HUES48 (cell line): ENCODE measurements around the gene WIZ.
"Not testable (repeated sequence)": the region's sequence is repeated elsewhere in the genome, so short reads cannot be mapped to it uniquely, and the experiment has no call there.

ENCODE experiments used
- H3K27ac ChIP-seq: one replicate; pipeline ENCODE4 v1.7.0; 2013; ENCODE audit warnings: low read depth, low read length, inconsistent platforms
- H3K27me3 ChIP-seq: 2 replicates; pipeline ENCODE4 v1.6.1; 2013; ENCODE audit warnings: mild to moderate bottlenecking, low read length; ENCODE audit not compliant: control insufficient read depth, insufficient read depth
- H3K36me3 ChIP-seq: 2 replicates; pipeline ENCODE4 v1.6.1; 2013; ENCODE audit warnings: low read length; ENCODE audit not compliant: control insufficient read depth, insufficient read depth
- H3K4me1 ChIP-seq: 2 replicates; pipeline ENCODE4 v1.6.1; 2013; ENCODE audit warnings: mild to moderate bottlenecking, low read length; ENCODE audit not compliant: control insufficient read depth, insufficient read depth
- H3K4me3 ChIP-seq: 2 replicates; pipeline ENCODE4 v1.5.1; 2013; ENCODE audit warnings: mild to moderate bottlenecking, low read depth, low read length
- H3K9ac ChIP-seq: 2 replicates; pipeline ENCODE4 v1.6.1; 2013; ENCODE audit warnings: mild to moderate bottlenecking, low read depth, low read length, moderate library complexity
- H3K9me3 ChIP-seq: 2 replicates; pipeline ENCODE4 v1.6.1; 2013; ENCODE audit warnings: low read length; ENCODE audit not compliant: control insufficient read depth, insufficient read depth

WIZ gene

DNA sequence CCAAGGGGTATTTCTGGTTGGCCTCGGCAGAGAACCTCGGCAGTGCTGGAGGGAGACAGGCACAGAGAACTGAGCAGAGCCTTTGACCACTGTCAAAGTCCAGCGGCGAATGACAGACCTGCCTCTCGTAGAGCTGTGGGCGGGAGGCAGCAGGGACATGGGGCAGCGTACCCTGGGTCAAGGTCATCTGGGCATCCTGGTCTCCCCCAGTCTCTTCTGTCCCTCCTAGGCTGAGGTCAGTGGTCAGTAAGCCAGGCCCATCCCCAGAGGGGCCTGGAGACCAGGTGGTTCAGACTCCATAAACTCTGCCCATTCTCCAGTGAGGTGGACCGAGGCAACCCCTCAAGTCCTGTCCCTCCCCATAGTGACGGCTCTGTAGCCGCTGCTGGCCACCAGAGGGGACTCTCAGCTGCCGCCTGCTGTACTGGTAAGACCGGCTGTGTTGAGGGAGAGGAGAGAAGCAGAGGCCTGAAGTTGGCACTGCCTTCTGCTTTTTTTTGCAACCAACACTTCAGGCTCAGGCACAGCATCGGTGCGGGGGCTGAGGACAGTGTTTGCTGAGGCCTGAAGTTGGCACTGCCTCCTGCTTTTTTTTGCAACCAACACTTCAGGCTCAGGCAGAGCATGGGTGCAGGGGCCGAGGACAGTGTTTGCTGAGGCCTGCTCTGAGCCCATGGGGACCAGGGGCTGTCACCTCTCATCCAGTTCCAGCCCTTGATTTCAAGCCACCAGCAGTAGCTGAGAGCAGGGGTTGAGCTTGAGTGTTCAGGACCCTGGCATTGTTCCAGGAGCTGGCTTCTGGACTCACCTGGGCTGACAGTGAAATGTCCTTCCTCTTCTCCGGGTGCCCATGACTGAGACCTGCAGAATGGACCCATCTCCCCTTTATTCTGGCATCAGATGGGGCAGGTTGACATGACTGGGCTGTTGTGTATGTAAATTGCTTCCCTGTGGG lies 29.9 kb upstream of the WIZ start, which contains the start of gene PGLYRP2:
TSS of gene PGLYRP2 (minus strand) at position 111 of the 955 bp plus-strand sequence. CDS start 130 bp downstream, outside the sequence.
- Histone ChIP-seq H3K4me1 (no peaks in the 10 kb centered on the region), H3K4me3 (no peak within 1 kb of the TSS), H3K36me3 (no peaks in the 10 kb centered on the region), H3K9ac (no peak within 1 kb of the TSS), H3K27ac (no peak within 1 kb of the TSS), H3K9me3 (peaks cover 61% of the 10 kb centered on the region), H3K27me3 (no peaks in the 10 kb centered on the region)

- H3K4me3 ChIP-seq: no peak overlapping the region
- no peaks in the 10 kb centered on the region for H3K27me3 ChIP-seq
- H3K9me3 ChIP-seq: peaks cover 46% of the 10 kb centered on the region
- H3K36me3 ChIP-seq: no peaks in the 10 kb centered on the region
- H3K9ac ChIP-seq: no peak overlapping the region
- H3K4me1 ChIP-seq: no peaks in the 10 kb centered on the region
- H3K27ac ChIP-seq: no peak overlapping the region
These were observed 26.6 kb upstream of the WIZ start for GRCh38 chr19:15476325-15476724.

GRCh38 chr19:15475611-15476010 lies 25.9 kb upstream of the WIZ start:
- H3K4me1 ChIP-seq: no peaks in the 10 kb centered on the region
- peaks cover 46% of the 10 kb centered on the region for H3K9me3 ChIP-seq
- no peaks in the 10 kb centered on the region for H3K36me3 ChIP-seq
- no peak overlapping the region for H3K27ac ChIP-seq
- H3K9ac ChIP-seq: no peak overlapping the region
- H3K4me3 ChIP-seq: no peak overlapping the region
- no peaks in the 10 kb centered on the region for H3K27me3 ChIP-seq

GRCh38 chr19:15475169-15475568 lies 25.4 kb upstream of the WIZ start:
- H3K27me3 ChIP-seq: peaks cover under 1% of the 10 kb centered on the region
- peaks cover 42% of the 10 kb centered on the region for H3K9me3 ChIP-seq
- no peaks in the 10 kb centered on the region for H3K36me3 ChIP-seq
- no peak overlapping the region for H3K4me3 ChIP-seq
- H3K9ac ChIP-seq: no peak overlapping the region
- no peak overlapping the region for H3K27ac ChIP-seq
- H3K4me1 ChIP-seq: no peaks in the 10 kb centered on the region

DNA sequence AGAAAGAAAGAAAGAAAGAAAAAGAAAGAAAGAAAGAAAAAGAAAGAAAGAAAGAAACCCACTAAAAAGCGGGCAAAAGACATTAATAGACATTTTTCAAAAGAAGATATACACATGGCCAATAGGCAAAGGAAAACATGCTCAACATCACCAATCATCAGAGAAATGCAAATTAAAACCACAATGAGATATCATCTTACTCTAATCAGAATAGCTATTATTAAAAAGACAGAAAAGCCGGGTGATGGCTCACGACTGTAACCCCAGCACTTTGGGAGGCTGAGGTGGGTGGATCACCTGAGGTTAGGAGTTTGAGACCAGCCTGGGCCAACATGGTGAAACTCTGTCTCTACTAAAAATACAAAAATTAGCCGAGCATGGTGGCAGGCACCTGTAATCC lies 24.1 kb upstream of the WIZ start:
- not testable (repeated sequence) for H3K4me1 ChIP-seq, H3K4me3 ChIP-seq, H3K9ac ChIP-seq, H3K27ac ChIP-seq, H3K36me3 ChIP-seq
- H3K9me3 ChIP-seq: peaks cover 29% of the 10 kb centered on the region
- peaks cover 14% of the 10 kb centered on the region for H3K27me3 ChIP-seq

DNA sequence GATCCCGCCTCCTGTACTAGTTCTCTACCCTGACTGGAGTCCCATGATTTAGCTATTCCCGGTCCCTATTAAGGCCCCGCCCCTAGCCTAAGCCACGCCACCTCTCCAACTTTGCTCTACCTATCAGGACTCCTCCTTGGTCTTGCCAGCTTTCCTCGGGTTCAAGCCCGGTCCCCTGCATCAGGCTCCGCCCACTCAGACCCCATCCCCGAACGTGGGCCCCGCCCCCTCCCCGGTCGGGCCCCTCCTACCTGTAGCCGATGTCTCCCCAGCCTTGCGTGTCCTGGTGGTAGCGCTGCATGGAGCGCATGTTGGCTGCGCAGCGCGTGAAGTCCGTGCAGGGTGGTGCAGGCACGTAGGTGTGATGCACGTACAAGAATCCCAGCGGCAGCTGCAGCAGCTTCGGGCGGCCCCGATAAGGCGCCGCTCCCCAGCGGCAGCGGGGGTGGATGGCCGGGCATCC lies 21.9 kb upstream of the WIZ start:
- H3K4me1 ChIP-seq: no peaks in the 10 kb centered on the region
- H3K27ac ChIP-seq: no peak overlapping the region
- no peaks in the 10 kb centered on the region for H3K36me3 ChIP-seq
- peaks cover 22% of the 10 kb centered on the region for H3K9me3 ChIP-seq
- no peak overlapping the region for H3K4me3 ChIP-seq
- no peak overlapping the region for H3K9ac ChIP-seq
- H3K27me3 ChIP-seq: peaks cover 30% of the 10 kb centered on the region

DNA sequence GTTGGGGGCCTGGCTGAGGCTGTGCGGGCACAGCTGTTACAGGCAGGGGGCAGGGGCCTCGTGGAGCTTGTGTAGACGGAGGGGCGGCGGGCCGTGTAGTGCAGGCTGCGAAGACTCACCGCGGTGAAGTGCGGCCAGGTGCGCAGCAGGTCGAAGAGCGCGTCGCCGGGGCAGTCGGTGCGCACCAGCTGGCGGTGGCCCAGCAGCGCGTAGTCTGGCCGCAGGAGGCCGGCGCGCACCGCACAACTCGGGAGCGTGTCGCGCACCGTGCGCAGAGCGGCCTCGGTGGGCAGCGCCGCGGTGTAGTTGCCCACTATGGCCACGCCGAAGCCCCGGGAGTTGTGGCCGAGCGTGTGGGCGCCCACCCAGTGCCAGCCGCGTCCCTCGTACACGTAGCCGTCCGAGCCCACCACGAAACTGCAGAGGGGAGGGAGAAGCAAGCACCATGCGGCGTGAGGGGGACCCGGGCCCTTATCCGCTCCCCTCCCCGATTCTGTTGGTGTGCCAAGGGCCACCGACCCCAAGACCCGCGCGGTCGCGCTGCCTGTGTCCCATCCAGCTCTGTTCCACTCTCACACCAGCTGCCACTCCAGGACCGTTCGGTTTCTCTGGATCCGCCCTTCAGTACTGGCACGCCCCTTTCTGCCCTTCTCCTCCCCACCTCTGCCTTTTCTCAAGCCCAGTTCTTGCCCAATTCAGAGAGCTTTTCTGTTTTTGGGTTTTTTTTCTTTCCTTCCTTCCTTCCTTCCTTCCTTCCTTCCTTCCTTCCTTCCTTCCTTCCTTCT lies 19.9 kb upstream of the WIZ start:
- Histone ChIP-seq H3K27ac (no peak overlapping the region), H3K4me1 (no peaks in the 10 kb centered on the region), H3K9ac (no peak overlapping the region), H3K36me3 (no peaks in the 10 kb centered on the region), H3K9me3 (peaks cover 5% of the 10 kb centered on the region), H3K27me3 (peaks cover 30% of the 10 kb centered on the region), H3K4me3 (peak overlapping the region; percentile 55)

DNA sequence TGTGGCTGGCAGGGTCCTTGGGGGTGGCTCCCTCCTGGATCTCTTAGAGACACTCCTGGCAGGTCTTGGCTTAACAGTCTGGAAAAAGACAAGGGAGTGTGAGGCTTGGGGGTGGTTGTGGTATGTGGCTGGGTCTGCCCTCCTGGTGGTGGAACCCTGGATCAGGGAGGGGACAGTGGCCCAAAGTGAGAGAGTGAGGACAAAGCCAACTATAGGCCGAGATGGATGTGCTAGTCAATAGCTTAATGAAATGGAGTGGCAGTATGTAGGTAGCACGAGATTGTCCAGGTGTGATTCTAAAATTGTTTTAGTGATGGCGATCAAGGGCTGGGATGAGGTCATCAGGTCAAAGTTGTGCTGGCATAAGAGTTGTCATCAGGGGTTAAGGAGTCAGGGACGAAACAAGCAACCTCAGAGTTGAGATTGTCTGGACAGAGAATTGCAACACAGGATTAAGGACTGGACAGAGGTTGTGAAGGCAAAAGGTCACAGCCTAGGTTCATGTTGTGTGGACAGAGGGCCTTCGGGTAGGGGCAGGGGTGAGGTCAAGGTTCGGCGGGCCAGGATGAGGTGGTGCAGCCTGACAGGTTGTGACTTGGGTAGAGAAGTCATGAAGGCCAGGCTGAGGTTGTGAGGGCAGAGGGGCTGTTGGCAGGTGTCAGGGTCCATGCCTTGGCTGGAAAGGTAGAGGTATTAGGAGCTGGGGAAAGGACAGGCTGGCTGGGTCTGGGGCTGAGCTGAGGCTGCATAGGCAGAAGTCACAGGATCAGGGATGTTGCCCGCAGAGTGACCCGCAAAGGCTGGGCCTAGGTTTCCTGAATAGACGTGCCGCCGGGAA lies 19.1 kb upstream of the WIZ start:
- Histone ChIP-seq H3K27ac (no peak overlapping the region), H3K9me3 (peaks cover 5% of the 10 kb centered on the region), H3K9ac (no peak overlapping the region), H3K4me3 (peak overlapping the region; percentile 55; the same call in 1 of the 2 replicates), H3K4me1 (no peaks in the 10 kb centered on the region), H3K27me3 (peaks cover 30% of the 10 kb centered on the region), H3K36me3 (no peaks in the 10 kb centered on the region)

DNA sequence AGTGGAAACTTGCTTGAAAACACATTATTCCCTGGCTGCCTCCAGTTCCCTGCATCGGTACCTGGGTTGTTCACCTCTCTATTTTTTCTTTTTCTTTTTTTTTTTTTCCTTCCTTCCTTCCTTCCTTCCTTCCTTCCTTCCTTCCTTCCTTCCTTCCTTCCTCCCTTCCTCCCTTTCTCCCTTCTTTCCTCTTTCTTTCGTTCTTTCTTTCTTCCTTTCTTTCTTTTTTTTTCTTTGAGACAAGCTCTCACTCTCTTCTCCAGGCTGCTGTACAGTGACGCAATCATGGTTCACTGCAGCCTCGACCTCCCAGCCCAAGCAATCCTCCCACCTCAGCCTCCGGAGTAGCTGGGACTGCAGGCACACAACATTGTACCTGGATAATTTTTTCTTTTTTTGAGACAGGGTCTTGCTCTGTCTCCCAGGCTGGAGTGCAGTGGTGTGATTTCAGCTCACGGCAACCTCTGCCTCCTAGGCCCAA lies 18.0 kb upstream of the WIZ start:
- H3K27me3 ChIP-seq: peaks cover 30% of the 10 kb centered on the region
- no peak overlapping the region for H3K4me3 ChIP-seq
- no peak overlapping the region for H3K27ac ChIP-seq
- H3K9ac ChIP-seq: no peak overlapping the region
- H3K36me3 ChIP-seq: no peaks in the 10 kb centered on the region
- H3K4me1 ChIP-seq: no peaks in the 10 kb centered on the region
- peaks cover 2% of the 10 kb centered on the region for H3K9me3 ChIP-seq
